ENCODE results near the gene TMEM150C.

DNA sequence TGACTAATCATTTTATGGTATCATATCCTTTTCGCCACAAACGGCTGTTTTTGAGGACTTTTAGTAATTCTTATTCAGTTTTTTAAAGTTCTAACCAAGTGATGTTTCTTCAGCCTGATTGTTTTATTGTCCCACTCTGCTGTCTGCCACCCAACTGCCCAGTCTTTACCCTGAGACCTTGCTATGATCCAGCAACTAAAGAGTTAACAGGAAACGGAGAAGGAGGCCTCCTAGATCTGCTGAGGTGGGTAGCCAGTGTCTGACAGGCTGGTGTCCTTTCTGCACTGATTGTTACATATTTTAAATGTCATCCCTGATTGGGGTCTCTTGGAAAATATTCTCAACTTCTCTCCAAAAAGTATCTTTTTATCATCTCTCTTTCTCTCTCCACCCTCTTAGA lies 7.9 kb upstream of the TMEM150C start:
- TF ChIP-seq CTCF (IDR thresholded peaks at IDR 0.05; ENCODE audit: insufficient read depth, low read length): no peak
- no peak for TF ChIP-seq REST (IDR thresholded peaks at IDR 0.05; ENCODE audit: insufficient replicate concordance, low read depth)
